ENCODE measurements around the gene MYOM1. TPM values are rescaled to one million over a fixed set of nuclear protein-coding genes. Genes with fewer than 3 reads are reported as not detected.

The MYOM1 gene
- total and polyA plus RNA-seq, 10 donors, result 1.2 to 6.2 (median 2.0) TPM

DNA sequence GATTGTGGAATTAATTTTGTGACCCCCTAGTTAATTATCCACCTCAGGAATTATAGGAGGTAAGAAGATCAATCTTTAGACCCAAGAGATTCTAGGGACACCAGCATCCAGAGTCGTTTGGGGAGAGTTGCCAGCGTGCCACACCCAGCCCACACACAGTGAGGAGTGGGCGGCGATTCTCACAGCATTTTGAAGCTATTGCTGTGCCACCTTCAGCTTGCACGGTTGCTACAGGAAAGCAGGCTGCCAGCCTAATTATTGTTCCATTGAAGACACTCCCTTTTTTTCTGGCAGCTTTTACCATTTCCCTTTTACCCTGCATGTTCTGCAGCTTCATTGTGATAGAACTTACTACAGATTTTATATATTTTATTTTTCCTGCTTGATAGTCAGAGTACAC is 14.7 kb upstream of the MYOM1 start:
- Histone ChIP-seq H3K4me1 (peaks cover 0 to 10% (median 0%) of the 10 kb centered on the region in 6 donors), H3K36me3 (no peaks in the 10 kb centered on the region), H3K4me3 (no peak overlapping the region), H3K27me3 (replicated peaks in 1 of 7) (no peaks in the 10 kb centered on the region), H3K27ac (no peak overlapping the region), H3K9me3 (no peaks in the 10 kb centered on the region)
- intact Hi-C loops (cut with DNase I; ENCODE audit: low total_unique reads), result loop anchor here (10.0 kb wide), 1 partner anchor 60 kb away; no protein-coding TSS in a partner anchor
- TF ChIP-seq POLR2AphosphoS5 (IDR thresholded peaks at IDR 0.05) (no peak), POLR2A (IDR thresholded peaks at IDR 0.05) (no peak)
- TF ChIP-seq, protein P1, sequence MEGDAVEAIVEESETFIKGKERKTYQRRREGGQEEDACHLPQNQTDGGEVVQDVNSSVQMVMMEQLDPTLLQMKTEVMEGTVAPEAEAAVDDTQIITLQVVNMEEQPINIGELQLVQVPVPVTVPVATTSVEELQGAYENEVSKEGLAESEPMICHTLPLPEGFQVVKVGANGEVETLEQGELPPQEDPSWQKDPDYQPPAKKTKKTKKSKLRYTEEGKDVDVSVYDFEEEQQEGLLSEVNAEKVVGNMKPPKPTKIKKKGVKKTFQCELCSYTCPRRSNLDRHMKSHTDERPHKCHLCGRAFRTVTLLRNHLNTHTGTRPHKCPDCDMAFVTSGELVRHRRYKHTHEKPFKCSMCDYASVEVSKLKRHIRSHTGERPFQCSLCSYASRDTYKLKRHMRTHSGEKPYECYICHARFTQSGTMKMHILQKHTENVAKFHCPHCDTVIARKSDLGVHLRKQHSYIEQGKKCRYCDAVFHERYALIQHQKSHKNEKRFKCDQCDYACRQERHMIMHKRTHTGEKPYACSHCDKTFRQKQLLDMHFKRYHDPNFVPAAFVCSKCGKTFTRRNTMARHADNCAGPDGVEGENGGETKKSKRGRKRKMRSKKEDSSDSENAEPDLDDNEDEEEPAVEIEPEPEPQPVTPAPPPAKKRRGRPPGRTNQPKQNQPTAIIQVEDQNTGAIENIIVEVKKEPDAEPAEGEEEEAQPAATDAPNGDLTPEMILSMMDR (IDR thresholded peaks at IDR 0.05 in 8 of 11, conservative IDR thresholded peaks at IDR 0.05 in 3 of 11), result no peak
- 52 to 72% (median 57%) methylated on average over 5 of the region's 5 CpGs for WGBS, 5 donors
- no peak for DNase-seq

DNA sequence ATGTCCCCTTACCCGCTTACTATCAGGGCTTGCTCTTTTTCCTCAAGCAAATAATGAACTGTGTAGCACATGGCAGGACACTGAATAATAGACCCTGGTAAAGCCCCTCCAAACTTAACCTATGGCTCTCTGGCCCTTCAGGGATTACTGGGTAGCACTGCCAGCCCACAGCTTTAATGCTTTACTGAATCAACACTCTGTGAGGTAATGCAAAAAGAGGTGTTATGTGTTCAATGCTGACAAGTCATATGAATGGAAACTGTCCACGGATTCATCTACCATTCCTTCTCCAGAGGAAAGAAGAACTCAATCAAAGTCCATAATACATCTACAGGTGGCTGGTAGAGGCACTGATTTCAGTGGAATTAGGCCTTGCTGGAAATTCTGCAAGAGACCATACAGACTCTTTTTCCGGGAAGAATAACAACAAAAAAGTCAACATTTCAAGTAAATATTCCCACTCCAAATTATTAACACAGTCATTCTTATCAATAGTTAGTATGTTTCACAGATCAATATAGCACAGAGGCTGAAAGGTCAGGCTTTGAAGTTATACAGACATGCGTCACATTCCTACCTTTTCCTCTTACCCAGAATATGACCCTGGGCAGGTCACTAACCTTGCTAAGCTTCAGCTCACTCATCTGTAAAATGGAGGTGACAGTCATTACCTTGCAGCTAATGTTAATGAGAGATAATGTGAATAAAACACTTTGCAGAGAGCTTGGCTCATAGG is 13.8 kb upstream of the MYOM1 start:
- no peak overlapping the region for H3K4me3 ChIP-seq
- DNase-seq, result no peak
- peaks cover 0 to 10% (median 0%) of the 10 kb centered on the region in 6 donors for H3K4me1 ChIP-seq
- no peaks in the 10 kb centered on the region for H3K36me3 ChIP-seq
- no peaks in the 10 kb centered on the region for H3K9me3 ChIP-seq
- intact Hi-C loops (cut with DNase I; ENCODE audit: low total_unique reads), result loop anchor here (10.0 kb wide), 1 partner anchor 59 kb away; no protein-coding TSS in a partner anchor
- no peaks in the 10 kb centered on the region for H3K27me3 ChIP-seq (replicated peaks in 1 of 7)
- TF ChIP-seq POLR2AphosphoS5 (IDR thresholded peaks at IDR 0.05), result no peak
- TF ChIP-seq POLR2A (IDR thresholded peaks at IDR 0.05), result no peak
- TF ChIP-seq, protein P1 (IDR thresholded peaks at IDR 0.05 in 8 of 11, conservative IDR thresholded peaks at IDR 0.05 in 3 of 11), result no peak
- 89 to 98% (median 94%) methylated on average over 4 of the region's 4 CpGs for WGBS, 5 donors
- no peak overlapping the region for H3K27ac ChIP-seq

DNA sequence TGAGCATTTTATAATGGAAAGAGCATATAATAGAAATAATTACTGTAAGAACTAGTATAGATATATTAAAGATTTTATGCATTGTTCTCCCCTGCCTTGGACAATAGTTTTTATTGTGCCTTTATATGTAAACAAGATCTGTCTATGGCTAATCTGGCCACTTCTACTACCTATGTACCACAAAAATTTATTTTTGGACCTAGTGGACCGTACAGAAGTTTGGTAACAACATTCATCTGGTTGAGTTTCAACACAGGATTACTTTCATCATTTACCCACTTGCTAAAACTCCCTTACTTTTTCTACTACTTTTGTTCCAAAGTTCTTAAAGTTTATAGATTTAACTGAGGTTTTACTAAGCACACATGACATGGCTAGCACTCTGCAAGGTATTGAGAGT is 13.2 kb upstream of the MYOM1 start:
- Histone ChIP-seq H3K27me3 (replicated peaks in 1 of 7) (no peaks in the 10 kb centered on the region), H3K4me1 (peaks cover 0 to 10% (median 0%) of the 10 kb centered on the region in 6 donors), H3K9me3 (no peaks in the 10 kb centered on the region), H3K27ac (no peak overlapping the region), H3K36me3 (no peaks in the 10 kb centered on the region), H3K4me3 (no peak overlapping the region)
- no peak for DNase-seq
- TF ChIP-seq POLR2AphosphoS5 (IDR thresholded peaks at IDR 0.05) (no peak), POLR2A (IDR thresholded peaks at IDR 0.05) (no peak)
- TF ChIP-seq, protein P1 (IDR thresholded peaks at IDR 0.05 in 8 of 11, conservative IDR thresholded peaks at IDR 0.05 in 3 of 11), result no peak
- intact Hi-C loops (cut with DNase I; ENCODE audit: low total_unique reads), result loop anchor here (10.0 kb wide), 1 partner anchor 58 kb away; no protein-coding TSS in a partner anchor
- WGBS, 5 donors, result 50 to 93% (median 69%) methylated on average over 1 of the region's 1 CpG

All from spleen (tissue), 11 donors.